ENCODE results near the gene OTOP2.

Gene OTOP2

DNA sequence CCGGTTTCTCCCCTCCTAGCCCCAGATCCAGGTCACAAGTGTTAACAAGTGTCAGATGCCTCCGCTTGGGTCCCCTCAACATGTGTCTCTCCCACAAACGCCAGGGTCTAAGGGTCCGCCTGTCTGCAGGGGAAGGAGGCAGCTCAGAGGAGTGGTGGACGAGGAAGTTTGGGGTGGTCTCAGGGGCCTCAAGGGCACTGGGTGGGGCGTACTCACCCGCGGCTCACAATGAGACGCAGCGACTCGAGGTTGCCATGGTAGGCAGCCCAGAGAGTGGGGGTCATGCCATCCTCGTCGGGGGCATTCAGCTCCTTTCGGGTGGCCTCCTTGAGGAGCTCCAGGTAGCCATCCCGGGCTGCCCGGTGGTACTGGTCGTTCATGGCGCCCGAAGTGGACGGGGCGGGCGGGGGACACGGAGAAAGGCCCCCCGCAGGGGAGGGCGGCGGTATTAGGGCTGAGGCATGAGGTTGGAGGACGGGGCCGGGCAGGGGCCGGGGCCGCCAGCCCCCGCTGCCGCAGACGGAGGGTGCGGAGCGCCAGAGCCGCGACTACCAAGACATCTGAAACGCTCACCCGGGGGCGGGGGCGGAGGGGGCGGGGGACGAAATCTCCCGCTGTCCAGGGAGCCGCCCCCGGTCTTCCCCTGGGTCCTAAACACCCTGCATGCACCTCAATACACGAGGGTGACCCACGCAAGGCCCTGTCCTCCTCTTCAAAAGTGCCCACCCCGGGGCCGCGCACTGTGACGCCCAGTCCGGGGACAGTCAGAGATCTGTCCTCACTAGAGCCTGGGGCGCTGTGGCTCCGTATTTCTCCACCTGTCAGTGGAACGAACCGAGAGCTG is 1.2 kb upstream of the OTOP2 start, which contains the start of gene USH1G:
Gene USH1G, minus strand, starts transcription at position 562 of the 844 bp plus-strand sequence. Its CDS starts 182 bp downstream, at position 380.
- Histone ChIP-seq H2AFZ (peak within 1 kb of the TSS; percentile 77), H3K27me3 (ENCODE audit: control insufficient read depth, insufficient read depth, low read length) (peaks cover 12% of the 10 kb centered on the region)
- TF ChIP-seq, protein P1, sequence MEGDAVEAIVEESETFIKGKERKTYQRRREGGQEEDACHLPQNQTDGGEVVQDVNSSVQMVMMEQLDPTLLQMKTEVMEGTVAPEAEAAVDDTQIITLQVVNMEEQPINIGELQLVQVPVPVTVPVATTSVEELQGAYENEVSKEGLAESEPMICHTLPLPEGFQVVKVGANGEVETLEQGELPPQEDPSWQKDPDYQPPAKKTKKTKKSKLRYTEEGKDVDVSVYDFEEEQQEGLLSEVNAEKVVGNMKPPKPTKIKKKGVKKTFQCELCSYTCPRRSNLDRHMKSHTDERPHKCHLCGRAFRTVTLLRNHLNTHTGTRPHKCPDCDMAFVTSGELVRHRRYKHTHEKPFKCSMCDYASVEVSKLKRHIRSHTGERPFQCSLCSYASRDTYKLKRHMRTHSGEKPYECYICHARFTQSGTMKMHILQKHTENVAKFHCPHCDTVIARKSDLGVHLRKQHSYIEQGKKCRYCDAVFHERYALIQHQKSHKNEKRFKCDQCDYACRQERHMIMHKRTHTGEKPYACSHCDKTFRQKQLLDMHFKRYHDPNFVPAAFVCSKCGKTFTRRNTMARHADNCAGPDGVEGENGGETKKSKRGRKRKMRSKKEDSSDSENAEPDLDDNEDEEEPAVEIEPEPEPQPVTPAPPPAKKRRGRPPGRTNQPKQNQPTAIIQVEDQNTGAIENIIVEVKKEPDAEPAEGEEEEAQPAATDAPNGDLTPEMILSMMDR (IDR thresholded peaks at IDR 0.05), result no peak

DNA sequence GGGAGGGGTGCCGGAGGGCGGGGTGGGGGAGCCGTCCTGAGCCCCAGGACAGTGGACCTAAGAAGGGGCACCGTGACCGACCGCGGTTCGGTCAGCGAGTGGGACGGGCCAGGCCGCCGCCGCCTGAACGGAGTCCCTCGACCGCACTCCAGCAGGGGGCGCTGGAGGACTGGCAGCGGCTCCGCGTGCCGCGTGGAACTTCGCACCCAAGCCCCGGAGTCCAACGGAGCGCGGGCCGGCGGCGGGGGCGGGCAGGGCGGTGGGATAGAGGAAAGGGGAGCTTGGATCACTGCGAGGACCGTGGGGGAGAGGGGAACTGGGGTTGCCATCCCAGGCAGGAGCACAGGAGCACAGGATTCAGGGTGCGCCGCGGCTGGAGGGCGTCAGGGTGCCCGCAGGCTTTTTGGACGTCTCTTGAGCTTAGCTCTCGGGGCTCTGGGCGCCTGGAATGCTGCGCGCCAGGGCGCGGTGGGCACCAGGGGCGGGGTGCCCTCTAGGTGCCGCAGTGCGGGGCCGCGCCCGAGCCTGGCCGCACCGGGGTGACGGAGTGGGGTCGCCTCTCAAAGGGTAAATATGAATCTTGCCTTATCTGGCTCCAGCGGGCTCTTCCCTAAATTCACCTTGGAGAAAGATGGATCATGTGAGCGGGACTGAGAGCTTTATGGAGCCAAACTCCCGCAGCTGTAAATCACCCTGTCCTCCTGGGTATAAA is 379 bp upstream of the OTOP2 start:
- no peaks in the 10 kb centered on the region for H3K36me3 ChIP-seq (ENCODE audit: control insufficient read depth, insufficient read depth, low read length)
- no peak overlapping the region for H3K27ac ChIP-seq
- peak overlapping the region; percentile 24 for H3K4me2 ChIP-seq (ENCODE audit: low read length)

More for the DNA sequence above, 1.2 kb upstream of the OTOP2 start, which contains the start of gene USH1G:
- Histone ChIP-seq H3K4me1 (no peaks in the 10 kb centered on the region), H3K79me2 (no peaks in the 10 kb centered on the region), H3K4me2 (ENCODE audit: low read length) (peak within 1 kb of the TSS; percentile 24), H3K9ac (no peak within 1 kb of the TSS), H3K4me3 (ENCODE audit: low read depth, low read length) (no peak within 1 kb of the TSS), H3K9me3 (ENCODE audit: control insufficient read depth, low read length) (no peaks in the 10 kb centered on the region), H3K36me3 (ENCODE audit: control insufficient read depth, insufficient read depth, low read length) (no peaks in the 10 kb centered on the region), H3K27ac (no peak within 1 kb of the TSS)

DNA sequence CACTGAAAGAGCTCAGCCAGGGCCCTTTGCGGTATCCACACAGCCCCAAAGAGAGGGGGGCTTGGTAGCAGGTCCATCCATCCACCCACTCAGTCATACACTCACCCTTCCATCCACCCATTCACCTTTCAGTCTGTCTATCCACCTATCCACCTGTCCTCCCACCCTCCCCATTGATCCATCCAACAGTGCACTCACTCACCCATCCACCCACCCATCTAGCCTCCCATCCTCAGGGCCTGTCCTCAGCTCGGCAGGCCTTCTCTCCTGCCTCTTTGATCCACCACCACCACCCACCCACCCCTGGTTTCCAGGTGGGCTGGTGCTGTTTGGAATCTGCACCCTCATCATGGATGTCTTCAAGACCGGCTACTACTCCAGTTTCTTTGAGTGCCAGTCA is 1.2 kb downstream of the OTOP2 start:
- Histone ChIP-seq H3K27ac (no peak overlapping the region), H3K4me2 (ENCODE audit: low read length) (no peak overlapping the region), H3K79me2 (no peaks in the 10 kb centered on the region), H2AFZ (no peak overlapping the region), H3K9ac (no peak overlapping the region), H3K4me1 (no peaks in the 10 kb centered on the region), H3K4me3 (ENCODE audit: low read depth, low read length) (no peak overlapping the region), H3K27me3 (ENCODE audit: control insufficient read depth, insufficient read depth, low read length) (peaks cover 12% of the 10 kb centered on the region), H3K36me3 (ENCODE audit: control insufficient read depth, insufficient read depth, low read length) (no peaks in the 10 kb centered on the region), H3K9me3 (ENCODE audit: control insufficient read depth, low read length) (no peaks in the 10 kb centered on the region)
- TF ChIP-seq, protein P1 (IDR thresholded peaks at IDR 0.05), result no peak

More for the DNA sequence above, 379 bp upstream of the OTOP2 start:
- Histone ChIP-seq H3K79me2 (no peaks in the 10 kb centered on the region), H3K9ac (no peak overlapping the region), H3K27me3 (ENCODE audit: control insufficient read depth, insufficient read depth, low read length) (peaks cover 12% of the 10 kb centered on the region), H3K4me1 (no peaks in the 10 kb centered on the region), H2AFZ (peak overlapping the region; percentile 77), H3K4me3 (ENCODE audit: low read depth, low read length) (no peak overlapping the region), H3K9me3 (ENCODE audit: control insufficient read depth, low read length) (no peaks in the 10 kb centered on the region)
- TF ChIP-seq, protein P1 (IDR thresholded peaks at IDR 0.05), result peak; percentile 72

DNA sequence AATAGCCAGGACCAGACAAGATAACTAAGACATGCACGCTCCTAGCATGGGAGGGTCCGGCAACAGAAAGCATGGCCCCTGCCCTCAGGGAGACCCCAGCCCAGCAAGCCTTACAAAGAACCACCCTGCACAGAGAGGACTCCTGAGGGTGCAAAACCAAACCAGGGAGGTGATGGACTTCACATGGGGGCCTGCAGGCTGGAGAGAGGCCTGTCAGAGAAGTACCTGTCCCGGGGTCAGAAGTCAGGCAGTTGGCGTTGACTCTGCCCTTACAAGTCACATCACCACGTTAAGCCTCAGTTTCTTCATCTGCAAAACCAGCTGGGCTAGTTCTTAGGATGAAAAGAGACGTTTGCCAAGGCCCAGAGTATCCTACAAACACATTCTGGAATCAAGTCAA is 4.7 kb downstream of the OTOP2 start:
- Histone ChIP-seq H3K27ac (no peak overlapping the region), H3K36me3 (ENCODE audit: control insufficient read depth, insufficient read depth, low read length) (no peaks in the 10 kb centered on the region), H3K79me2 (no peaks in the 10 kb centered on the region), H3K4me3 (ENCODE audit: low read depth, low read length) (no peak overlapping the region), H3K4me1 (no peaks in the 10 kb centered on the region), H3K9me3 (ENCODE audit: control insufficient read depth, low read length) (no peaks in the 10 kb centered on the region), H2AFZ (no peak overlapping the region), H3K4me2 (ENCODE audit: low read length) (no peak overlapping the region), H3K27me3 (ENCODE audit: control insufficient read depth, insufficient read depth, low read length) (peaks cover 7% of the 10 kb centered on the region), H3K9ac (no peak overlapping the region)
- TF ChIP-seq, protein P1 (IDR thresholded peaks at IDR 0.05), result no peak
